ENCODE results near the gene FBXO36. TPM values are rescaled to one million over a fixed set of nuclear protein-coding genes. Genes with fewer than 3 reads are reported as not detected.

The FBXO36 gene, protein sequence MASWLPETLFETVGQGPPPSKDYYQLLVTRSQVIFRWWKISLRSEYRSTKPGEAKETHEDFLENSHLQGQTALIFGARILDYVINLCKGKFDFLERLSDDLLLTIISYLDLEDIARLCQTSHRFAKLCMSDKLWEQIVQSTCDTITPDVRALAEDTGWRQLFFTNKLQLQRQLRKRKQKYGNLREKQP
- 1 to 10 TPM; 2.7 to 7.3 (median 4.2) TPM for total RNA-seq

- H3K36me3 ChIP-seq = peaks cover 0 to 4% (median 0%) of the 10 kb centered on the region in 3 donors
- peak; percentile 71 to 88 for DNase-seq (ENCODE audit: low spot score in 2 of 2)
- H3K9me3 ChIP-seq = no peaks in the 10 kb centered on the region
- TF ChIP-seq POLR2A (IDR thresholded peaks at IDR 0.05) (no peak), CTCF (IDR thresholded peaks at IDR 0.05) (no peak), EP300 (IDR thresholded peaks at IDR 0.05) (no peak)
- H3K27me3 ChIP-seq = no peaks in the 10 kb centered on the region
- peak within 1 kb of the TSS; percentile 94 to 99 (median 95) for H3K27ac ChIP-seq
- H3K4me1 ChIP-seq = peaks cover 0 to 33% (median 18%) of the 10 kb centered on the region in 4 donors
- WGBS, 2 donors = 1% methylated on average over 35 to 53 of the region's 61 CpGs
- H3K4me3 ChIP-seq = peak within 1 kb of the TSS; percentile 69 to 97 (median 96)
Observed at GRCh38 chr2:229922449-229923386, at the start of gene FBXO36. Gene FBXO36 (plus strand): TSS chr2:229922503. CDS start chr2:229922514, 11 bp downstream.

DNA sequence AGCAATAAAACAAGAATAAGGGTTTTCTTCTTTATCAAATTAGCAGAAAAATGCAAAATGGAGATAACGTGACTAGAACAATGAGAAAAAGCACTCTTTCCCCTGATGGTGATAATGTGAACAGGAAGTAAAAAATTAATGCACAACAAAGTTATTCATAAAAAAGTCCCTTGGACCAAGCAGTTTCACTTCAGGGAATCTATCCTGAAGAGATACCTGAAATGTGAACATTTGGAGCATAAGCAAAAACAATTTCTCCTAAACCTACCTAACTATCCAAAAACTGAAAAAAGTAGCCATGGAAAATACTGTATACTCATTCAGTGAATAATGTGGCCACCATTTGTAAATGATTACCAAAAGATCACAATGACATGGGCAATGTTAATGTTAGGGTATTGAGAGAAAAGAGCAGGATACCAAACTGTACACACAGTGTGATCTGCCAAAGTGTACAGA, 49.2 kb upstream of the FBXO36 start:
- H3K4me3 ChIP-seq = no peak overlapping the region
- DNase-seq (ENCODE audit: low spot score in 2 of 2) = no peak
- TF ChIP-seq EP300 (IDR thresholded peaks at IDR 0.05) = no peak
- no peaks in the 10 kb centered on the region for H3K27me3 ChIP-seq
- WGBS, 2 donors = 26 to 29% methylated on average over 1 of the region's 1 CpG
- no peaks in the 10 kb centered on the region for H3K9me3 ChIP-seq
- H3K36me3 ChIP-seq = peaks cover 0 to 45% (median 0%) of the 10 kb centered on the region in 3 donors
- peaks cover 0 to 16% (median 2%) of the 10 kb centered on the region in 4 donors for H3K4me1 ChIP-seq
- H3K27ac ChIP-seq = no peak overlapping the region

DNA sequence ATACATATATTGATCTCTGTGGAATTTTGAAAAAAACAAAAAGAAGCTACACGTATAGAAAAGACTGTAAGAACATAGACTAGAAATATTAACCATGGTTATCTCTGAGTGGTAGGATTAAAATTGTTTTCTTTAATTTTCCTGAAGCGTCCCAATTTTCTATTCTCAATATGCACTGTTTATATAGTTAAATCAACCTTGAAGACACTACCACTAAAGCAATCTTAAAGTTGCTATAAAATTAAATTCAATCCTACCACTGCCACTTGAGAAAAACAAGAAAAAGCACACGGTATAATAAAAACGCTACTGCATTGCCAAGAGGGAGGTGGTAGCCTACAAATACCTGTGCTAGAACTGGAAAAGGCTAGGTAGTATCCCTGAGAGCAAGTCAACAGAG, 47.7 kb upstream of the FBXO36 start:
- Histone ChIP-seq H3K4me3 (no peak overlapping the region), H3K9me3 (no peaks in the 10 kb centered on the region), H3K27ac (no peak overlapping the region), H3K27me3 (no peaks in the 10 kb centered on the region), H3K4me1 (peaks cover 0 to 16% (median 2%) of the 10 kb centered on the region in 4 donors), H3K36me3 (peaks cover 0 to 53% (median 0%) of the 10 kb centered on the region in 3 donors)
- WGBS, 2 donors = 82 to 85% methylated on average over 4 of the region's 4 CpGs
- TF ChIP-seq POLR2A (IDR thresholded peaks at IDR 0.05) (no peak), EP300 (IDR thresholded peaks at IDR 0.05) (no peak), CTCF (IDR thresholded peaks at IDR 0.05) (no peak)
- no peak for DNase-seq (ENCODE audit: low spot score in 2 of 2)

DNA sequence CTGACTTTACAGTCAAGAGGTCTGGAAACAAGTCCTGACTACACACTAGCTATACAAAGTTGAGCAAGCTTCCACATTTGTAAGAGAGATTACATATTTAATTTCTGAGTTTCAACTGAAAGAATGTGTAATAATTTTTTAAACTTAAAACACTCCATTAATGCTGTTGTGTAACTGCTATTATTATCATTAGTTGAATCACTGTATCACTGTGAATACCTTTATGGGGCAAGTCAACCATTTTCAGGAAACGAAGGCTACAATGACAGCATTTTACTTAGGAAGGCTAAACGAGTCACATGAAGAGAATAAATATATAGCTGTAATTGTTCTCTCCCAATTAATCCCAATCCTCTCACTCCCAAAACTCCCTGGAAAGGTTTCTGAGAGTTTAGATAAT, 46.8 kb upstream of the FBXO36 start:
- Histone ChIP-seq H3K27ac (no peak overlapping the region), H3K27me3 (no peaks in the 10 kb centered on the region), H3K4me3 (no peak overlapping the region), H3K9me3 (no peaks in the 10 kb centered on the region), H3K4me1 (peaks cover 0 to 16% (median 2%) of the 10 kb centered on the region in 4 donors), H3K36me3 (peaks cover 0 to 57% (median 0%) of the 10 kb centered on the region in 3 donors)
- WGBS, 2 donors = 59 to 72% methylated on average over 2 of the region's 2 CpGs
- TF ChIP-seq POLR2A (IDR thresholded peaks at IDR 0.05) = no peak
- no peak for TF ChIP-seq EP300 (IDR thresholded peaks at IDR 0.05)
- no peak for TF ChIP-seq CTCF (IDR thresholded peaks at IDR 0.05)
- no peak for DNase-seq (ENCODE audit: low spot score in 2 of 2)

DNA sequence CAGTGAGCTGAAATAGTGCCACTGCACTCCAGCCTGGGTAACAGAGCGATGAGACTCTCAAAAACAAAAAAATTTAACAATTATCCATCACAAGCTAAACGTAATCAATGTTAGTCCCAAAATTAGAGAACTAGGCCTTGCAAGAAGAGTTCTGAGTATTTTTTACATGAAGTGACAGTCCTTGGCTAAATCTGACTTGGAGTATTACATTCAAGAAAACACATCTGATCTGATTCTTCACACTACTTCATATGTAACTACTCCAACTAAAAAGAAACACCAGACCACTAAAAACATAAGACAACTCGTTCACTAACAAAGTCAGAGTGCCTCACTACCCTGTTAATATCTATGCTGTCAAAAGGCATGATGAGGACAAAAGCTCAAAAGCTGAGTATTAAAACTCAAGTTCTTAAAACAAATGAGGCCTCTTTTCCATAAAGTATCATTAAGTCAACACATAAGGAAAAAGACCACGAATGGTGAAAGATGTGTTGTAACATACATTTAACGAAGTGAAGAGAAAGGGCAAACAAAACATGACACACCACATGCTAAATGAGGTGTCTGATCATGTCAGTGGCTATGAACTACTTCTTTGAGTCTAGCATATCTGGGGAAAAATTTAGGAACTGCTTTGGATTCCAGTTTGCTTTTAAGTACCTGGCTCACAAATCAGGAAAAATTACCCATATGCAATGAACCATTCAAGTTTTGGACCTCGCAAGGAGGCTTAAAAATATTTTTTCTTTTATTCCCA, 42.9 kb upstream of the FBXO36 start:
- H3K4me3 ChIP-seq = no peak overlapping the region
- H3K4me1 ChIP-seq = peaks cover 0 to 25% (median 0%) of the 10 kb centered on the region in 4 donors
- H3K9me3 ChIP-seq = no peaks in the 10 kb centered on the region
- no peaks in the 10 kb centered on the region for H3K27me3 ChIP-seq
- no peak for DNase-seq (ENCODE audit: low spot score in 2 of 2)
- H3K36me3 ChIP-seq = peaks cover 0 to 48% (median 0%) of the 10 kb centered on the region in 3 donors
- WGBS, 2 donors = 90 to 93% methylated on average over 6 of the region's 6 CpGs
- H3K27ac ChIP-seq = no peak overlapping the region
- TF ChIP-seq CTCF (IDR thresholded peaks at IDR 0.05) = no peak
- no peak for TF ChIP-seq POLR2A (IDR thresholded peaks at IDR 0.05)
- TF ChIP-seq EP300 (IDR thresholded peaks at IDR 0.05) = no peak
